ENCODE measurements around the gene ZNF275.

- TF ChIP-seq POLR2A (IDR thresholded peaks at IDR 0.05; ENCODE audit: low read length): no peak
- no peak for TF ChIP-seq GATA1 (IDR thresholded peaks at IDR 0.05; ENCODE audit: low read depth, low read length)
Observed at GRCh38 chrX:153302796-153303195, 31.2 kb upstream of the ZNF275 start.

Data from erythroblast (primary cell).